Subcutaneous adipose tissue (tissue), 4 donors: ENCODE measurements around the gene AGBL1. TPM values are rescaled to one million over a fixed set of nuclear protein-coding genes. Genes with fewer than 3 reads are reported as not detected.

Source experiments
- total RNA-seq, 4 donors: library from RNA; depleted of rRNA; stranded (reverse); fragments of >200 nt; gene quantifications; one replicate each; pipeline ENCODE4 v1.1.0, GENCODE V29; 2016
- TF ChIP-seq, protein P1 (sequence below): fragments of 450-650 bp; IDR thresholded peaks from one replicate; pipeline ENCODE4 v1.5.1; 2016; ENCODE audit warnings: low read depth, mild to moderate bottlenecking, control low read depth, antibody characterized with exemption, moderate library complexity

Gene AGBL1
- total RNA-seq, 4 donors from 2014 or later = not detected

DNA sequence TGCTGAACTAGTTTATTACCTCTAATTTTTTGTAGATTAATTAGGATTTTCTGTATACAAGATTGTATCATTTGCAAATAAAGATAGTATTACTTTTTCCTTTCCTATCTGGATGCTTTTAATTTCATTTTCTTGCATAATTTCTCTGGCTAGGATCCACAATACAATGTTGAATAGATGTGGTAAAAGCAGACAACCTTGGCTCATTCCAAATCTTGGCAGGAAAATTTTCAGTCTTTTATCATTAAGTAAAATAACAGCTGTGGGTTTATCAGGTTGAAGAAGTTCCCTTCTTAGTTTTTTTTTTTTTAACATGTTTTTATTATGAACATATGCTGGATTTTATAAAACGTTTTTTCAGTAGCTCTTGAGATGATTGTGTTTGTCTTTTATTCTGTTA lies 422.6 kb downstream of the AGBL1 start:
- TF ChIP-seq, protein P1, sequence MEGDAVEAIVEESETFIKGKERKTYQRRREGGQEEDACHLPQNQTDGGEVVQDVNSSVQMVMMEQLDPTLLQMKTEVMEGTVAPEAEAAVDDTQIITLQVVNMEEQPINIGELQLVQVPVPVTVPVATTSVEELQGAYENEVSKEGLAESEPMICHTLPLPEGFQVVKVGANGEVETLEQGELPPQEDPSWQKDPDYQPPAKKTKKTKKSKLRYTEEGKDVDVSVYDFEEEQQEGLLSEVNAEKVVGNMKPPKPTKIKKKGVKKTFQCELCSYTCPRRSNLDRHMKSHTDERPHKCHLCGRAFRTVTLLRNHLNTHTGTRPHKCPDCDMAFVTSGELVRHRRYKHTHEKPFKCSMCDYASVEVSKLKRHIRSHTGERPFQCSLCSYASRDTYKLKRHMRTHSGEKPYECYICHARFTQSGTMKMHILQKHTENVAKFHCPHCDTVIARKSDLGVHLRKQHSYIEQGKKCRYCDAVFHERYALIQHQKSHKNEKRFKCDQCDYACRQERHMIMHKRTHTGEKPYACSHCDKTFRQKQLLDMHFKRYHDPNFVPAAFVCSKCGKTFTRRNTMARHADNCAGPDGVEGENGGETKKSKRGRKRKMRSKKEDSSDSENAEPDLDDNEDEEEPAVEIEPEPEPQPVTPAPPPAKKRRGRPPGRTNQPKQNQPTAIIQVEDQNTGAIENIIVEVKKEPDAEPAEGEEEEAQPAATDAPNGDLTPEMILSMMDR = no peak

GRCh38 chr15:86505951-86506350 lies 426.3 kb downstream of the AGBL1 start:
- TF ChIP-seq, protein P1 = no peak

DNA sequence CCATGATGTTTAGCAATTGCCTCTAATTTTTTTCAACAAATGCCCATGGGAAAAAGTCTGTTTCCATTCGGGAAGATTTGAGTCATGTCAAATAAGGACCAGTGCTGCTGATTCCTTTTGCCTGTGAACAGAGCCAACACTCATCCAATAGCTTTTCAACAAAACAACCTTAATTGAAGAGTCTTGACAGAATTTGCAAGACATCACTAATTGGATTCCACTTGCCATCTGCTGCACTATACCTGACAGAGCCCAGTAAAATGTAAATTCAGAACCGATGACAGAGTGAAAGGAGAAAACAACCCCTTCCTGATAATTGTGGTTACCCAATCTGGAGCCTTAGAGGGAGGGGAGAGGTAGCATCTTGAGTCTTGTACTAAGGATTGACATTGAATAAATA lies 426.7 kb downstream of the AGBL1 start:
- TF ChIP-seq, protein P1 = no peak

DNA sequence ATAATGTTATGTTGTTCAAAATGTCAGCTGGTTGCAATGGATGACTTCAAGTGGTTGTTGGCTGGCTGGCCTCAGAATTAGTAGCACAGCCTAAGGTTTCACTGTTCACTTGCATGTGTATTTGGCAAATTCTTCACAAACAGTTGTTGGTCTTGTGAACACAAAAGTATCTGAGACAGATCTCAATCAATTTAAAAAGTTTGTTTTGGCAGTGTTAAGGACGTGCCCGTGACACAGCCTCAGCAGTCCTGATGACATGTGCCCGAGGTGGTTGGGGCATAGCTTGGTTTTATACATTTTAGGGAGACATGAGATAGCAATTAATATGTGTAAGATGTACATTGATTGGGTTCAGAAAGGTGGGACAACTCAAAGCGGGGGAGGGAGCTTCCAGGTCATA lies 436.0 kb downstream of the AGBL1 start:
- TF ChIP-seq, protein P1 = no peak

GRCh38 chr15:86522721-86523120 lies 443.1 kb downstream of the AGBL1 start:
- TF ChIP-seq, protein P1 = no peak

- TF ChIP-seq, protein P1 = no peak
These were observed 447.4 kb downstream of the AGBL1 start for GRCh38 chr15:86526938-86527690.

DNA sequence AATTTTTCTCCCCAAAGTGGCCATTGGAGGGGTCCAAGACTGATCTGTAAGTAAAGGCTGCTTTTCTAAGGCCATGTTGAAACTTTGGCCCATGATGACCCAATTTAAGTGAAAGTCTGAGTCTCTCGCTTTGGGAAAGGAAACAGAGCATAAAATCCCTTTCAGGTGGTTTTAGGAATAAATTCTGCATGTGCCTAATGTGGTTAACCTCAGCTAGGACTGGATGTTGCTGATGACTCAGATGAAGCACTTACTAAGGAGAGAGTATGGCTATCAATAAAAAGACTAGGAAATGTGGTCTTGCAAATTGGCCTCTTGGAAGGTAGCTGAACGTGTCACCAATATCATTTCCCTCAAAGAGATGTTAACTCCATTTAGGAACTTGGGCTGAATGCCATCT lies 458.5 kb downstream of the AGBL1 start:
- TF ChIP-seq, protein P1 = no peak
